ENCODE measurements around the gene TCHH.

- TF ChIP-seq POLR2A (IDR thresholded peaks at IDR 0.05; ENCODE audit: low read depth, low read length) (no peak), GATA2 (IDR thresholded peaks at IDR 0.05; ENCODE audit: insufficient read depth, insufficient read length, low read depth, low read length) (no peak), CTCF (IDR thresholded peaks at IDR 0.05; ENCODE audit: extremely low read depth in 1 of 2, insufficient read depth in 1 of 2, low read depth in 1 of 2, low read length in 2 of 2) (no peak), JUN (IDR thresholded peaks at IDR 0.05; ENCODE audit: borderline replicate concordance, insufficient read depth, insufficient read length, low read depth) (no peak), POLR2AphosphoS5 (IDR thresholded peaks at IDR 0.05; ENCODE audit: insufficient read depth, low read depth, low read length) (no peak), EZH2 (IDR thresholded peaks at IDR 0.05; ENCODE audit: borderline replicate concordance, low read depth, low read length, severe bottlenecking) (no peak), MAX (IDR thresholded peaks at IDR 0.05; ENCODE audit: insufficient read depth, insufficient read length) (no peak)
Measured at GRCh38 chr1:152108882-152109222, 6.4 kb downstream of the TCHH start.
